ENCODE data around the gene SYNPO2L. TPM values are rescaled to one million over a fixed set of nuclear protein-coding genes. Genes with fewer than 3 reads are reported as not detected.
"Not testable (repeated sequence)": the region's sequence is repeated elsewhere in the genome, so short reads cannot be mapped to it uniquely, and the experiment has no call there.

Gene SYNPO2L, protein sequence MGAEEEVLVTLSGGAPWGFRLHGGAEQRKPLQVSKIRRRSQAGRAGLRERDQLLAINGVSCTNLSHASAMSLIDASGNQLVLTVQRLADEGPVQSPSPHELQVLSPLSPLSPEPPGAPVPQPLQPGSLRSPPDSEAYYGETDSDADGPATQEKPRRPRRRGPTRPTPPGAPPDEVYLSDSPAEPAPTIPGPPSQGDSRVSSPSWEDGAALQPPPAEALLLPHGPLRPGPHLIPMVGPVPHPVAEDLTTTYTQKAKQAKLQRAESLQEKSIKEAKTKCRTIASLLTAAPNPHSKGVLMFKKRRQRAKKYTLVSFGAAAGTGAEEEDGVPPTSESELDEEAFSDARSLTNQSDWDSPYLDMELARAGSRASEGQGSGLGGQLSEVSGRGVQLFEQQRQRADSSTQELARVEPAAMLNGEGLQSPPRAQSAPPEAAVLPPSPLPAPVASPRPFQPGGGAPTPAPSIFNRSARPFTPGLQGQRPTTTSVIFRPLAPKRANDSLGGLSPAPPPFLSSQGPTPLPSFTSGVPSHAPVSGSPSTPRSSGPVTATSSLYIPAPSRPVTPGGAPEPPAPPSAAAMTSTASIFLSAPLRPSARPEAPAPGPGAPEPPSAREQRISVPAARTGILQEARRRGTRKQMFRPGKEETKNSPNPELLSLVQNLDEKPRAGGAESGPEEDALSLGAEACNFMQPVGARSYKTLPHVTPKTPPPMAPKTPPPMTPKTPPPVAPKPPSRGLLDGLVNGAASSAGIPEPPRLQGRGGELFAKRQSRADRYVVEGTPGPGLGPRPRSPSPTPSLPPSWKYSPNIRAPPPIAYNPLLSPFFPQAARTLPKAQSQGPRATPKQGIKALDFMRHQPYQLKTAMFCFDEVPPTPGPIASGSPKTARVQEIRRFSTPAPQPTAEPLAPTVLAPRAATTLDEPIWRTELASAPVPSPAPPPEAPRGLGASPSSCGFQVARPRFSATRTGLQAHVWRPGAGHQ
- total RNA-seq (2014; rRNA removed; shearing (Covaris generic); ENCODE audit: low replicate concordance), result not detected in 2 replicates

DNA sequence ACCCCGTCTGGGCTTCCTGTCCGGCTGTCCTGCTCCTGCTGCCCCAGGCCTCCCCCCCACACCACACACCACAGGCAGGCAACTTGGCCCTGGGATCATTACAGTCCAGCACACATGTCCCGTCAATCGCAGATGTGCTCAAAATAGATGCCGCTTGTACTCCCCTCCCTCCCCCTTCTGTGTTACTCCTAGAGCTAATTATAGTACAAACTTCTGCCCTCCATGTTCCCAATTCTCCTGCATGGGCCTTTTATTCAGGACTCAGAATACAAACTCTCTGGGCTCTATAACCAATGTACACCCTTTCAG, at the start of gene SYNPO2L:
SYNPO2L (minus strand) TSS at position 40 of the 309 bp plus-strand sequence. CDS start 107 bp downstream, outside the sequence.
- DNase-seq, result no peak
- H4K20me1 ChIP-seq (ENCODE audit: insufficient read depth, low read depth, low read length), result no peaks in the 10 kb centered on the region
- H2AFZ ChIP-seq (ENCODE audit: low read length), result no peak within 1 kb of the TSS
- no peak within 1 kb of the TSS for H3K27ac ChIP-seq (ENCODE audit: low read length)
- no peak within 1 kb of the TSS for H3K4me3 ChIP-seq (ENCODE audit: low read length)
- no peaks in the 10 kb centered on the region for H3K36me3 ChIP-seq (ENCODE audit: insufficient read depth, low read length)
- H3K4me2 ChIP-seq (ENCODE audit: low read depth, low read length, poor library complexity, severe bottlenecking), result no peak within 1 kb of the TSS
- H3K79me2 ChIP-seq (ENCODE audit: low read length), result no peaks in the 10 kb centered on the region
- no peaks in the 10 kb centered on the region for H3K27me3 ChIP-seq (ENCODE audit: low read length)
- no peaks in the 10 kb centered on the region for H3K9me3 ChIP-seq (ENCODE audit: low read length)
- H3K9ac ChIP-seq (ENCODE audit: low read length), result no peak within 1 kb of the TSS
- peaks cover 4% of the 10 kb centered on the region; the same call in 1 of the 2 replicates for H3K4me1 ChIP-seq (ENCODE audit: low read length)
- no peaks in the 10 kb centered on the region for H3K9me2 ChIP-seq (replicated peaks; ENCODE audit: insufficient read depth, low read length)

DNA sequence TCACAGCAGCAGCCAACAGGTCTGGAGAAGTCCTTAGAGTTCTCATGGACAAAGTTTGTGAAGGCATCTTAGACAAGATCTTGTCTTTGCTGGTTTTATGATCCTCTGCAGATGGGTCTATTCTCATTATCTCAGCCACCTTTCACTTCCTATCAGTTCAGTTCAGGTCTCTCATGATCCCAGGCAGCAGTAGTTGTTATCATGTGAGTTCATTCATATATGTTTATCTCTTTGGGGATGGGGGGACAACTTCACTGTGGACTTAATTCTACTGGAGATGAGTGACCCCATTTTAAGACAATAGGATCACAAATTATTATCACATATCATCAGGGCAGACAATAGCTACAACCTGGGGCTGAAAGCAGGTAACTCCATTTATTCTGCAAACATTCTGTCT, 48.1 kb upstream of the SYNPO2L start:
- not testable (repeated sequence) for H3K4me3 ChIP-seq (ENCODE audit: low read length); H3K36me3 ChIP-seq (ENCODE audit: insufficient read depth, low read length); H2AFZ ChIP-seq (ENCODE audit: low read length); H3K9ac ChIP-seq (ENCODE audit: low read length); H3K4me1 ChIP-seq (ENCODE audit: low read length); H3K9me3 ChIP-seq (ENCODE audit: low read length); DNase-seq; H3K27ac ChIP-seq (ENCODE audit: low read length); H3K4me2 ChIP-seq (ENCODE audit: low read depth, low read length, poor library complexity, severe bottlenecking); H4K20me1 ChIP-seq (ENCODE audit: insufficient read depth, low read depth, low read length); H3K27me3 ChIP-seq (ENCODE audit: low read length); H3K79me2 ChIP-seq (ENCODE audit: low read length); H3K9me2 ChIP-seq (replicated peaks; ENCODE audit: insufficient read depth, low read length)

DNA sequence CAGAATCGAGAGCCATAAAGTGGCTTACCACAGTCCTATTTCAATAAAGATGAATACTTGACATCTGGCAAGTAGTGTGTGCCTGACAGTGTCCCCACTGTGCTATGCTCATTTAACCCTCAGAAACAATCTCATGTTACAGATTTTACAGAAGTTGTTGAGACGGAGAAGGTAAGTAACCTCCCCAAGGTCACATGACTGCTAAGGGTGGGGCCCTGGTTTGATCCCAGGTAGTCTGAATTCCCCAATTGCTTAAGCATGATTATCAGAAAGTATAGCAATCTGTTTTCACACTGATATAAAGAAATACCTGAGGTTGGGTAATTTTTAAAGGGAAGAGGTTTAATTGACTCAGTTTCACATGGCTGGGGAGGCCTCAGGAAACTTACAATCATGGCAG, 43.0 kb upstream of the SYNPO2L start:
- not testable (repeated sequence) for DNase-seq; H4K20me1 ChIP-seq (ENCODE audit: insufficient read depth, low read depth, low read length); H3K4me1 ChIP-seq (ENCODE audit: low read length); H2AFZ ChIP-seq (ENCODE audit: low read length); H3K9me2 ChIP-seq (replicated peaks; ENCODE audit: insufficient read depth, low read length); H3K4me3 ChIP-seq (ENCODE audit: low read length); H3K9me3 ChIP-seq (ENCODE audit: low read length); H3K79me2 ChIP-seq (ENCODE audit: low read length); H3K27me3 ChIP-seq (ENCODE audit: low read length); H3K27ac ChIP-seq (ENCODE audit: low read length); H3K36me3 ChIP-seq (ENCODE audit: insufficient read depth, low read length); H3K9ac ChIP-seq (ENCODE audit: low read length); H3K4me2 ChIP-seq (ENCODE audit: low read depth, low read length, poor library complexity, severe bottlenecking)

DNA sequence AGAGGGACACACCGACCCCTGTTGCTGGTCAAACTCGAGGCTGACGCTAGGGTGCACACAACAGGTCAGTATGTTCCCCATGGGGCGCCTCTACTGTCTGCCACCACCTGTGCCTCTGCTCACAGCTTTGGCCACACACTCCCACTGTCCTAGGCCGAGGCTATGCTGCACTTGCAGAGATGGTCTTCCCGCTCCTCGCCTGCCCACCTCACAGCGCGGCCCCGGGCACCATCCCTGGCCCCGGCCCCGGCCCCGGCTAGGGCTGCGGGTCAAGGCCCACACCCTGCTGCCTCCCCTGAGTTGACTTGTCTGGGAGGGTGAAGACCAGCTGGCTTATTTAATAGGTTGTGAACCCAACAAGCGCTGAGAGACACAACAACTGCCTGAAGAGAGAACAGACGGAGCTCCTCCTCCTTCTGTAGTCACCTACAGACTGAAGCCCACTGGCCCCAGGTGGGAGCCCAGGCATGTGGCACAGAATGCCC, 41.9 kb upstream of the SYNPO2L start, which contains the start of gene AGAP5:
AGAP5 (minus strand) TSS at position 435 of the 485 bp plus-strand sequence; CDS start at position 81, 354 bp downstream.
- H3K27ac ChIP-seq (ENCODE audit: low read length); DNase-seq; H3K27me3 ChIP-seq (ENCODE audit: low read length); H3K4me2 ChIP-seq (ENCODE audit: low read depth, low read length, poor library complexity, severe bottlenecking); H3K9ac ChIP-seq (ENCODE audit: low read length); H3K9me3 ChIP-seq (ENCODE audit: low read length); H3K36me3 ChIP-seq (ENCODE audit: insufficient read depth, low read length); H3K79me2 ChIP-seq (ENCODE audit: low read length); H3K9me2 ChIP-seq (replicated peaks; ENCODE audit: insufficient read depth, low read length); H2AFZ ChIP-seq (ENCODE audit: low read length); H3K4me3 ChIP-seq (ENCODE audit: low read length); H4K20me1 ChIP-seq (ENCODE audit: insufficient read depth, low read depth, low read length); H3K4me1 ChIP-seq (ENCODE audit: low read length): not testable (repeated sequence)

DNA sequence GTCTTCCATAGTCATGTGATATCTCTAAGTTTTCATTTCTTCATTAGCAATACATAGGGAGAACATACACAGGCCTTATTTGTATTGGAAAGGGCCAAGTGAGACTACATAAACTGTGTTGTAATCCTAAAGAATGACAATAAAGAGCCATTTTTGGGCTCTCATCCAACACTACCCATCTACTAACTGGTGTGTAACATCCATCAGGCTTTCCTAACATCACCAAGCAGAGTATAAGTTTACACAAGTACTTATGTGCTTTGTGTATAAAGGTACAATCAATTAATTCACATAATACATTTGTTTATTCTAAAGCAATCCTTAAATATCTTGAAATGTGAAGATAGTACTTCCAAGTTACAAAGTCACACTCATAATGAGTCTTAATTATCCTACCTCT, 39.5 kb upstream of the SYNPO2L start:
- not testable (repeated sequence) for H3K36me3 ChIP-seq (ENCODE audit: insufficient read depth, low read length); H3K9me3 ChIP-seq (ENCODE audit: low read length); H3K9ac ChIP-seq (ENCODE audit: low read length); H2AFZ ChIP-seq (ENCODE audit: low read length); H3K9me2 ChIP-seq (replicated peaks; ENCODE audit: insufficient read depth, low read length); DNase-seq; H3K4me1 ChIP-seq (ENCODE audit: low read length); H3K27ac ChIP-seq (ENCODE audit: low read length); H3K4me3 ChIP-seq (ENCODE audit: low read length); H3K4me2 ChIP-seq (ENCODE audit: low read depth, low read length, poor library complexity, severe bottlenecking); H3K27me3 ChIP-seq (ENCODE audit: low read length); H3K79me2 ChIP-seq (ENCODE audit: low read length); H4K20me1 ChIP-seq (ENCODE audit: insufficient read depth, low read depth, low read length)

DNA sequence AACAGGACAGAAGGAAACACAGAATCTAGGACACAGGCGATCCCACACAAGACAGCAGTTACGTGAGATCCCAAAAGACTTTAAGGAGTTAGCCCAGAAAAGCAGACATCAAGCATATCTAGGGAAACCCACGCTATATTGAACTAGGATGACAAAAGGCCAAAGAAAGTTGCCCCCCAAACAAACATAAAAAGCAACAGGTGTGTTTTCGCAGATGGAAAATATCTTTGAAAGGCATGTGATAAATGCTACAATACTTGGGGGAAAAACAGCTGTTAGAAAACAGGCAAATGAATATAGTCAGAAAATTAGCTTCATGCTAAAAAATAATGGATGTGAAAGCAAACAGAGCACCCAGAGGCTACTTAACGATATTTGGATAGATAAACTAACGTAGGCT, 34.9 kb upstream of the SYNPO2L start:
- H3K36me3 ChIP-seq (ENCODE audit: insufficient read depth, low read length), result not testable (repeated sequence)

DNA sequence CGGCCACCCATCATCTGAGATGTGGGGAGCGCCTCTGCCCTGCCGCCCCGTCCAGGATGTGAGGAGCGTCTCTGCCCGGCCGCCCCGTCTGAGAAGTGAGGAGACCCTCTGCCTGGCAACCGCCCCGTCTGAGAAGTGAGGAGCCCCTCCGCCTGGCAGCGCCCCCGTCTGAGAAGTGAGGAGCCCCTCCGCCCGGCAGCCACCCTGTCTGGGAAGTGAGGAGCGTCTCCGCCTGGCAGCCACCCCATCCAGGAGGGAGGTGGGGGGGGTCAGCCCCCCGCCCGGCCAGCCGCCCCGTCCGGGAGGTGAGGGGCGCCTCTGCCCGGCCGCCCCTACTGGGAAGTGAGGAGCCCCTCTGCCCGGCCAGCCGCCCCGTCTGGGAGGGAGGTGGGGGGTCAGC, 33.8 kb upstream of the SYNPO2L start:
- H3K9me3 ChIP-seq (ENCODE audit: low read length); H2AFZ ChIP-seq (ENCODE audit: low read length); H4K20me1 ChIP-seq (ENCODE audit: insufficient read depth, low read depth, low read length); H3K27ac ChIP-seq (ENCODE audit: low read length); H3K27me3 ChIP-seq (ENCODE audit: low read length); H3K4me2 ChIP-seq (ENCODE audit: low read depth, low read length, poor library complexity, severe bottlenecking); DNase-seq; H3K4me1 ChIP-seq (ENCODE audit: low read length); H3K36me3 ChIP-seq (ENCODE audit: insufficient read depth, low read length); H3K9me2 ChIP-seq (replicated peaks; ENCODE audit: insufficient read depth, low read length); H3K4me3 ChIP-seq (ENCODE audit: low read length); H3K9ac ChIP-seq (ENCODE audit: low read length); H3K79me2 ChIP-seq (ENCODE audit: low read length): not testable (repeated sequence)

More for the DNA sequence above, 34.9 kb upstream of the SYNPO2L start:
- H3K9me3 ChIP-seq (ENCODE audit: low read length); H3K4me3 ChIP-seq (ENCODE audit: low read length); DNase-seq; H3K79me2 ChIP-seq (ENCODE audit: low read length); H3K27me3 ChIP-seq (ENCODE audit: low read length); H3K4me2 ChIP-seq (ENCODE audit: low read depth, low read length, poor library complexity, severe bottlenecking); H3K9me2 ChIP-seq (replicated peaks; ENCODE audit: insufficient read depth, low read length); H3K27ac ChIP-seq (ENCODE audit: low read length); H3K9ac ChIP-seq (ENCODE audit: low read length); H4K20me1 ChIP-seq (ENCODE audit: insufficient read depth, low read depth, low read length); H3K4me1 ChIP-seq (ENCODE audit: low read length); H2AFZ ChIP-seq (ENCODE audit: low read length): not testable (repeated sequence)

DNA sequence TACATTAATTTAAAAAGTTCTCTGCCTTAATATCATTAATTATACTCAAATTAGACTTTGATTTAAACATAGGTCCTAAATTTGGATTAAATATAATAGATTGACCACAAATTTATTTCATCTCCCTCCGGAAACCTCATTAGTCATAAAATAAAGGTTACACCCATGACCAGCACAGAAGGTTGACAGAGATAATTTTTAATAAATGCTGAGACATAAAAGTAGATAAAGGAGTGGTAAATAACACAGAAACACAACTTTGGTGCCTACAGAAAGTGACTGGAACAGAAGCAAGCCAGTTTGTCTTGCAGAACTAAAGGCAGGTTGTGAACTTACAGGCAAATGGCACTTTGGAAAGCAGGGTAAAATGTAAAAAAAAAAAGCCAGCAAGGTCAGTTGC, 31.8 kb upstream of the SYNPO2L start:
- not testable (repeated sequence) for H3K9me3 ChIP-seq (ENCODE audit: low read length); H3K27ac ChIP-seq (ENCODE audit: low read length); H3K4me1 ChIP-seq (ENCODE audit: low read length); H3K9ac ChIP-seq (ENCODE audit: low read length); H3K36me3 ChIP-seq (ENCODE audit: insufficient read depth, low read length); H2AFZ ChIP-seq (ENCODE audit: low read length); H3K4me3 ChIP-seq (ENCODE audit: low read length); H3K79me2 ChIP-seq (ENCODE audit: low read length); H3K4me2 ChIP-seq (ENCODE audit: low read depth, low read length, poor library complexity, severe bottlenecking); H3K9me2 ChIP-seq (replicated peaks; ENCODE audit: insufficient read depth, low read length); H4K20me1 ChIP-seq (ENCODE audit: insufficient read depth, low read depth, low read length); DNase-seq; H3K27me3 ChIP-seq (ENCODE audit: low read length)
